HG03175 (cell line): ENCODE measurements around the gene WRNIP1.

Experiments
- ATAC-seq: cut with Tn5 transposase; IDR thresholded peaks from one replicate; pipeline ENCODE4 v1.9.1; 2021; ENCODE audit warnings: mild to moderate bottlenecking, moderate library complexity; ENCODE audit not compliant: unreplicated experiment

Gene WRNIP1

DNA sequence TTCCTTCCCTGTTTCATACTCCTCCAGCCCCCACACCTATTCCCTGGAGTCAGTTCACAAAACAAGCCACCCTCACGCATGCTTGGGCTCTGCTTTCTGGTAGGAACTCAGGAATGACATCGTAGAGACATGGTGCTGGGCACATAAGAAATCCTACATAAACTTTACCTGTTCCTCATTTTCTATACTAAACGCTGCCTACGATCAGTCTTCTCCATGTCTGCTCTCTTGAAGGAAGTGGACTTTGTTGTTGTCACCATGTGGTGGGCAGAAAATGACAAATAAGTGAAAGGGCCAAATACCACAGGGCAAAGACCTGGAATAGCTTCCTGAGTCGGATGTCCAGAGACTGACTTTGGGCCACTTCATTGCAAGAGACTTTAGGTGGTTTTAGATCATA, 24.6 kb upstream of the WRNIP1 start:
- no peak for ATAC-seq

- ATAC-seq = no peak
Observed at GRCh38 chr6:2741756-2742155, 23.4 kb upstream of the WRNIP1 start.

DNA sequence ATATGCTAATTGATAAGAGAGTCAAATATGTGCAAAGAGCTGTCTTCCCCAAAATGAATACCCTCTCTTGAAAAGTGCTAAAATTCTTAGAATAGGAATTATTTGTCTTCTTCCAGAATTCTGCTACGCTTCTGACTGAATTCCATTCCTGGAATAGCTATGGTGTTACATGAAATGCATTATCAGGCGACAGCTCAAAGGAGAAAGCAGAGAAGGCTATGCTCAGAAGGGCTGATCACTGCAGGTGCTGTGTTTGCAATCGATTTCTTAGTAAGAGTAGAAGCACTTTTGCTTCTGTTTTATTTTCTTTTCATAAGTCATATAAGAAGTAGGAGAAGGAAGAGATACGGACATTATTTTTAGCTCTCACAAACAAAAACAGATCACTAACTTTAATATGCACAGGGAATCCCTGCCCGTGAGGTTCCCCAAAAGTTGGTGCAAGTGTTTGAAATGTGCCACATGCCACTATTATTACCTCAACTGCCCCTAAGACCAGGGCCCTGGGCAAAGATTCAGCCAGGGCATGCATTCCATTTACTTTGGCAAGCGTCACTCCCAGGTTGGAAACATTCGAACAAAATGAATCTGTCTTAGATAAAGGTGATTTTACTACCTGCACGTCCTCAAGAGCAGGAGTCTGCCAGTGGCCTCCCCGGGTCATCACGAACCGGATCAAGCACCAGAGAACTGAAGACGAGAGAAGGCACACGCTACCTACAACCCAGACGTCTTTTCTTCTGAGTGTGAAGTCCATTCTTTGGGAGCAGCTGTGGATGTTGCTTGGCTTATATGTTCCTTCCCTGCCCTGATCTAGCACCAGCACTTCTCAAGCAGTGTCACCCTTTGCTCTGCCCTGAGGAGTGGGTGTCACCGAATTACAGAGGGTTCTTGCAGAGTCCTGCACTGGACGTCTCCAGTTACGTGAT, 21.6 kb upstream of the WRNIP1 start:
- ATAC-seq = no peak

GRCh38 chr6:2744209-2744771, 20.9 kb upstream of the WRNIP1 start:
- ATAC-seq = no peak

DNA sequence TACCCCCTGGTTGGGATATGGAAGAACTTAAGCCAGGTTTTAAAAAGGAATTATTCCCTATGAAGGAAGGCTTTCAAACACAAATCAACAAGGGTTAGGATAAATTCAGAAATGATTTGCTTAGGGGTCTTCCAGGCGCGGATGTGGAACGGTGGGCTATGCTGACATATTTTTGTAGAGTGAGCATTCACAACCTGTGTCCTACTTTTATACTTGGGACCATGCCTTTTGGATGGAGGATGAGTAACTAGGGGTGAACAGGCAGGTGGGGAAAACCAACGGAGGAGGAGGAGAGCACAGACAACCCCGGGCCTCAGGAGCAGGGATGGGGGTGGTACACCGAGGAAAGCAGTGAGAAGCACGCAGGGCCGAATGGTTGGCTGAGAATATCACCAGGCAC, 20.4 kb upstream of the WRNIP1 start:
- ATAC-seq = no peak

- no peak for ATAC-seq
Observed at GRCh38 chr6:2745246-2745645, 19.9 kb upstream of the WRNIP1 start.

DNA sequence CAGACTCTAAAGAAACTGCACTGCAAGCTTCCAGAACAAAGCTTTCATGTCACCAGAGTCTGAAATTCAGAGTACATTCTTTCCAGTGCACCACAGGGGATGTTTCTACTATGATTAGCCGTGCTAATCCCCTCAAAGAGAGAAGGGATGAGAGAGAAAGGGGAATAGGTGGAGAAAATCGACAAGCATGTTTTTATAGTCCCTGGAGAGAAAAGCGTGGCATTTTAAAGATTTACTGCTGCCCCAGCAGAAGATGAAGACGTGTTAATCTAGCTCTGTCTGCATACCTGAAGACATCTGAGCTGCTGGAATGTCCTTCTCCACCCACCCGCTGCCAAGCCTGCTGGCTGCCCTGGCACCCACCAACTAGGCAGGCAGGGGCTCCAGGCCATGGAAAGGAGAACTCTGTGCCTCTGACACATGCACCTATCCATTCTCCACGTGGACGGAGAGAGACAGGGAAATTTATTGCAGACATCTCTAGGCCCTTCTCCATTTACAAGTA, 18.6 kb upstream of the WRNIP1 start:
- no peak for ATAC-seq

- ATAC-seq = no peak
Observed at GRCh38 chr6:2748183-2748582, 17.0 kb upstream of the WRNIP1 start.

GRCh38 chr6:2749969-2750600, 15.1 kb upstream of the WRNIP1 start:
- ATAC-seq = no peak

- no peak for ATAC-seq
Observed at GRCh38 chr6:2750832-2751231, 14.4 kb upstream of the WRNIP1 start, which contains the start of gene MYLK4. Gene MYLK4, minus strand, starts transcription at chr6:2750922. Its CDS starts 1,628 bp downstream, at chr6:2749294.

DNA sequence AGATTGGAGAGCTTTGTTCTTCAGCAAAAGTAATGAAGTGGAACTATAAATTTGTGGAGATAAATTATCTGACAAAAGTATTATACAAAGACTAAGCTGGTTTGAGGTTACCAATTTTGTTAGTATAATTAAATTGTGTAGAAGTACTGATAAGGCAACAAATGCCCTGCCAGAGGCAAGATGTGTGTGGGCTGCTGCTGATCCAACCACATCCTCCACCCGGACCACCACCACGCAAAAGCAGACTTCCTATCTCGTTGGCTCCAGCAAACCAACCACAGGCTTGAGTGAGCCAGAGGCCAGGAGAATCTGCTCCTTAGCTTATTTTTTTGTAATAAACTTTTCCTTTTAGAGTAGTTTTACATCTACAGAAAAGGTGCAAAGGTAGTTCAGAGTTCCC, 13.3 kb upstream of the WRNIP1 start:
- no peak for ATAC-seq

DNA sequence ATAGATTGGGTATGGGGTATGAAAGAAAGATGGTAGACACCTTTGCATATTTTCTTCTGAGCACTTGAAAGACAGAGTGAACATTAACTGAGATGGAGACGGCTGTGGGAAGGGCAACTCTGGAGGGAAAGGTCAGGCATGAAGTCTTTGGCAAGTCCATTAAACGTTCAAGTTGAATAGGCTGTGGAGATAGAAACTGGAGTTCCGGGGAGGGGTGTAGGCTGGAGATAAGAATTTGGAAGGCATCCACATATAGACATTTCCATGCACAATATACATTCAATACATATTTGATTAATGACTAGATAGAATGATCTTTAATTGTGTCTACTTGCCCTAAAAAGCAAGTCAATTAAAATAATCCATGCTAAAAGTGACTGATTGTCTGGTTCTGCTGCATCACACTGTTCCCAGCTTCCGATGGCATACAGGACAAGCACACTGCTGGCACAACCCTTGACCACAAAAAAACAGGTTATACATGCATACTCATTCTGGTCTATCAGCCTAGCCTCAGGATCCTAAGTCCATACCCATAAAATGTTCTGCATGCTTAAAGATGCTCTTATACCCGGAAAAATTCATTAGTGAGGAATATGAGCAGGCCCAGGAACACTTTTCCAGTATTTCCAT, 12.6 kb upstream of the WRNIP1 start:
- ATAC-seq = no peak

- no peak for ATAC-seq
Observed at GRCh38 chr6:2753110-2753489, 12.1 kb upstream of the WRNIP1 start.

DNA sequence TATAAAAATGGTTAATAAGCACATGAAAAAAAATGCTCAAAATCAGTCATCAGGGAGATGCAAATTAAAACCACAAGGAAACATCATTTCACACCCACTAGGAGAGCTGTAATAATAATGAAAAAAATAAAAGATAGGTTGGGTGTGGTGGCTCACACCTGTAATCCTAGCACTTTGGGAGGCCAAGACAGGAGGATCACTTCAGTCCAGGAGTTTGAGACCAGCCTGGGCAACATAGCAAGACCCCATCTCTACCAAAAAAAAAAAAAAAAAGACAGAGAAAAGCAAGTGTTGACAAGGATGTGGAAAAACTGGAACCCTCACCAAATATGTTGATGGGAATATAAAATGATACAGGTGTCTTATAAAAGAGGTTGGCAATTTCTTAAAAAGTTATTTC, 11.4 kb upstream of the WRNIP1 start:
- no peak for ATAC-seq

GRCh38 chr6:2754393-2754792, 10.8 kb upstream of the WRNIP1 start:
- no peak for ATAC-seq

DNA sequence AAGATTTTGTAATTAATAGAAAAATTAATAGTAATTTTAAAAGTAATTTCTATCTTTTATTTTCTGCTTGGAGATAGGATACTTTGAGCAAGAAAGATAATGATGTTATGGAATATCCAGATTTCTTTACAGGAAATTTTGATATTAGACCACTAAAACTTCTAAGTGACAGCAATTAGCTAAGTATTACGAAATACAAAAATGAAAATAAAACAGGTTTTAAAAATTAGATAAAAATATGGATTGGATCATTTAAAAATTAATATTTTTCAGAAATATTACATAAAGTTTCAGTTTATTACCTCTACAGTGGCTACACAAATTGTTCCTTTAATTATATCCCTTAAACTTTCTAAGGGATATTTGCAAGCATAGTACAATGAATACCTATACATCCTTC, 10.3 kb upstream of the WRNIP1 start:
- ATAC-seq = no peak

DNA sequence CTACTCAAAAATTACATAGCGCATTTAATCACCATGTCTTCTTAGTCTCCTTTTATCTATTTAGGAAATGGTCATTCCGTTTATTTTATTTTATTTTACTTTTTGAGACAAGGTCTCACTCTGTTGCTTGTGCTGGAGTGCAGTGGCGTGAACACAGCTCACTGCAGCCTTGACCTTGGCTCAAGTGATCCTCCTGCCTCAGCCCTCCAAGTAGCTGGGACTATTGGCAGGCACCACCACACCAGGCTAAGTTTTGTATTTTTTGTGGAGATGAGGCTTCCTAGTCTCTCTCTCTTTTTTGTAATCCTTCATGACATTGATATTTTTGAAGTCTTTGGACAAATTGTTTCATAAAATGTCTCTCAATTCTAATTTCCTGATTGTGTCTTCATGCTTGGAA, 9.7 kb upstream of the WRNIP1 start:
- ATAC-seq = no peak

GRCh38 chr6:2756241-2756640, 9.0 kb upstream of the WRNIP1 start:
- ATAC-seq = no peak

DNA sequence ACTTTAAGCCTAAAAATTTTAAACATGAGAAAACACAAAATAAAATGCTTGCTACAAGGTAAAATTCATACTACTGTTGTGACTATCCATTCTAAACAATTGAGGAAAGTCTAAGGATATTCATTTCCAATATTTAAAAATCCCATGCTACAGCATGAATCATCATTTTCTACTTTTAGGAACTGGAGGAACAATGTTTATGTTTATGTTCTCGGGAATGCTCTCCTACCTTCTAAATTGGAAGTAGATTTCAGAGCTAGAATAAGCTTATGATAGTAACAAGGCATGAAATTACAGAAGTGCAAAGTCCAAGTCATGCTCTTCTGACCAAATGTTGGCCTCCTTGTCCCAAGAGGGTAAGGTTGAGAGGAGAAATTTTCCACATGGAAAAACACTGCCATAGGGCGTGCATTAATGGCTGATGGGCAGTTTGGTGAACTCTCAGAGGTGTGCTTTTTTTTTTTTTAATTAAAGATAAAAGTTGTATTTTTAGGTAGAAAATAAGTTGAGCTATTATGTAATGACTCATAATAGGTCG, 8.4 kb upstream of the WRNIP1 start:
- ATAC-seq = no peak

DNA sequence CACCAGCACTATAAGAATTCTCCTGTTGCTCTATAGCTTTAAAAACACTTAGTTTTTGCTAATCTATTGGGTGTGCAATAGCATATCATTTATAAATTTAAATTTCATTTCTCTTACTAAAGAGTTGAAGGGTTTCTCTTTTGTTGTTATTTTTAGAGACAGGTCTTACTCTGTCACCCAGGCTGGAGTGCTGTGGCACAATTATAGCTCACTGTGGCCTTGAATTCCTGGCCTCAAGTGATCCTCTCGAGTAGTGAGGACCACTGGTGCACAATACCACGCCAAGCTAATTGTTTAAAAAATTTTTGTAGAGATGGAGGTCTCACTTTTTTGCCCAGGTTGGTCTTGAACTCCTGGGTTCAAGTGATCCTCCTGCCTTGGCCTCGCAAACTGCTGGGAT, 6.2 kb upstream of the WRNIP1 start:
- no peak for ATAC-seq
